Cerebellar cortex (tissue), 1 donor: ENCODE data around the gene EPC2.
"Not testable (repeated sequence)": the region's sequence is repeated elsewhere in the genome, so short reads cannot be mapped to it uniquely, and the experiment has no call there.

Experiments used
- DNase-seq: peaks from one replicate; pipeline ENCODE4 v3.0.0-alpha.2; 2015; ENCODE audit warnings: low spot score

EPC2 gene

GRCh38 chr2:148640767-148641166, 3.8 kb upstream of the EPC2 start:
- peak; percentile 78 for DNase-seq

GRCh38 chr2:148642112-148642744, 2.3 kb upstream of the EPC2 start:
- DNase-seq: no peak

GRCh38 chr2:148642891-148643416, 1.6 kb upstream of the EPC2 start:
- DNase-seq: no peak

GRCh38 chr2:148643421-148643820, 1.1 kb upstream of the EPC2 start:
- DNase-seq: no peak

GRCh38 chr2:148644883-148645538, 460 bp downstream of the EPC2 start:
- DNase-seq: peak; percentile 96

GRCh38 chr2:148645539-148646230, 1.1 kb downstream of the EPC2 start:
- DNase-seq: peak; percentile 93

- no peak for DNase-seq
Measured at GRCh38 chr2:148646231-148646559, 1.6 kb downstream of the EPC2 start.

GRCh38 chr2:148647711-148648110, 3.2 kb downstream of the EPC2 start:
- DNase-seq: not testable (repeated sequence)

GRCh38 chr2:148649936-148650335, 5.4 kb downstream of the EPC2 start:
- DNase-seq: no peak

GRCh38 chr2:148650881-148651280, 6.3 kb downstream of the EPC2 start:
- DNase-seq: no peak

- no peak for DNase-seq
Measured at GRCh38 chr2:148651972-148652371, 7.4 kb downstream of the EPC2 start.

- DNase-seq: no peak
Measured at GRCh38 chr2:148653437-148653836, 8.9 kb downstream of the EPC2 start.

GRCh38 chr2:148654435-148654834, 9.9 kb downstream of the EPC2 start:
- DNase-seq: no peak

GRCh38 chr2:148656516-148656915, 12.0 kb downstream of the EPC2 start:
- no peak for DNase-seq

GRCh38 chr2:148658807-148659722, 14.5 kb downstream of the EPC2 start:
- no peak for DNase-seq

- DNase-seq: no peak
Measured at GRCh38 chr2:148660999-148661398, 16.4 kb downstream of the EPC2 start.

- not testable (repeated sequence) for DNase-seq
Measured at GRCh38 chr2:148662332-148662731, 17.8 kb downstream of the EPC2 start.

GRCh38 chr2:148664229-148664628, 19.7 kb downstream of the EPC2 start:
- no peak for DNase-seq

GRCh38 chr2:148666555-148666954, 22.0 kb downstream of the EPC2 start:
- no peak for DNase-seq

GRCh38 chr2:148667113-148667836, 22.7 kb downstream of the EPC2 start:
- no peak for DNase-seq

GRCh38 chr2:148670773-148671172, 26.2 kb downstream of the EPC2 start:
- no peak for DNase-seq
